ENCODE data around the gene TSHZ2.
"Not testable (repeated sequence)": the region's sequence is repeated elsewhere in the genome, so short reads cannot be mapped to it uniquely, and the experiment has no call there.

TSHZ2 gene

DNA sequence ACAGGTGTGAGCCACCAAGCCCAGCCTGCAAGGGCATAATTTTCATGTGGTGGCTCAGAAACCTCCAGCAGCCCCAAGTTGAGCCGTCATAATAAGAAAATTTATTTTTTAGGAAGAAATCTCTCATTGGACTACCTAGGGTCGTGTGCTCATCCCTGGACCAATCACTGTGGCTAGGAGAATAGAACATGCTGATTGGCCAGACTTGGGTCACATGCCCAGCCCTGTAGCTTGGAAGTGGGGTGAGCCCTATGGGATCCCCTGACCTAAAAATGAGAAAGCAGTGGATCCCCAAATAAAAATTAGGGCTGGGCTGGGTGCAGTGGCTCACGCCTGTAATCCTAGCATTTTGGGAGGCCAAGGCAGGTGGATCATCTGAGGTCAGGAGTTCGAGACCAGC, 466.2 kb downstream of the TSHZ2 start:
- no peak for DNase-seq

- no peak for DNase-seq
Measured at GRCh38 chr20:53439046-53439445, 466.9 kb downstream of the TSHZ2 start.

GRCh38 chr20:53439616-53440015, 467.5 kb downstream of the TSHZ2 start:
- DNase-seq, result no peak

DNA sequence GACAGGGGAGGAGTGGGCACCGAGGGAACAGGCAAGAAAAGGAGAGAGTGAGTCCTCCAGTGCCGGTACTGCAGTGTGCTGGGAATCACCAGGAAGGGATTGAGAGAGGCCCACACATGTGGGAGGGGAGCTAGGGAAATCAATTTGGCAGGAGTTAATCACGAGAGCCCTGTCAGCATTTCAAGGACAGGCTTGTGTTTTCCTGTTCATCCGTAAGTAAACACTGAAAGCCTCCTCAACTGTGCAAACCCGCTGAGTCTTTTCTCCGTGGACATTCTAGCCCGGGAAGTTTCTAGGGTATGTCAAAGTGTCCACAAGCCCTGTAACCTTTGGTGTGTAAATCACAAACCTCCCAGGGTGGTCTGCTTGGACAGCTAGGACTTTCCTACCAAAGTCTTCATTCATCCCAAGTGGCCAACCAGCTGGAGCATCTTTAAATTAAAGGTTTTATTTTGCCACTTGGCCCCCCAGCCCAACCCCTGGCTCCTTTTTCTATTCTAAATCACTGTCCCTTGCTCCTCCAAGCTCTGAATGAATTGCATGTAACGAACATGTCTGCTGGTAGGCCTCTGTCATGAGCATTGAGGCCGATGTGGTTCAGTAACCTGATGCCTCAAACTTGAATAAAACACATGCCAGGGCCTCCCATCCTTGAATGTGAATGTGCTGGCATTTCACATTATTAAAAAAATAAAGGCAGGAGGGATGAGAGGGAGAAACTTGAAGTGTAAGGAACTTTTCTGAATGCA, 472.4 kb downstream of the TSHZ2 start:
- DNase-seq, result no peak

GRCh38 chr20:53445321-53445731, 473.2 kb downstream of the TSHZ2 start:
- DNase-seq, result no peak

GRCh38 chr20:53445932-53446331, 473.8 kb downstream of the TSHZ2 start:
- no peak for DNase-seq

- DNase-seq, result no peak
Measured at GRCh38 chr20:53447316-53447715, 475.2 kb downstream of the TSHZ2 start.

GRCh38 chr20:53448426-53448825, 476.3 kb downstream of the TSHZ2 start:
- DNase-seq, result no peak

DNA sequence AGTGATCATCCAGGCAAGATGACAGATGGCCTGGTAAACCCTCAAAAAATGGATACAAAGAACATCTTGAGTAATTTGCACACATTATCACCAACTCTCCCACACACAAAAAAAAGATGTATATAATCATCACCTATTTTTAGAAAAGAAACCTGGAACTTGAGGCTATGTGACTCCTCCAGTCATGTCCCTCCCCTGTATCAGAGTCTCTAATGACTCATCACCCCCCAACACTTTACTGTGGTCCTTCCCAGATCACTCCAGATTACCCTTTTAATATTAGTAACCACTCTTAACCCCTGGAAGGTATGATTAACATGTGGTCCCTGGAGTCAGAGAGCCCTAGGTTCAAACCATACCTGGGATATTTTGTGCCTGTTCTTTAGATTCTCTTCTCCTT, 476.7 kb downstream of the TSHZ2 start:
- no peak for DNase-seq

DNA sequence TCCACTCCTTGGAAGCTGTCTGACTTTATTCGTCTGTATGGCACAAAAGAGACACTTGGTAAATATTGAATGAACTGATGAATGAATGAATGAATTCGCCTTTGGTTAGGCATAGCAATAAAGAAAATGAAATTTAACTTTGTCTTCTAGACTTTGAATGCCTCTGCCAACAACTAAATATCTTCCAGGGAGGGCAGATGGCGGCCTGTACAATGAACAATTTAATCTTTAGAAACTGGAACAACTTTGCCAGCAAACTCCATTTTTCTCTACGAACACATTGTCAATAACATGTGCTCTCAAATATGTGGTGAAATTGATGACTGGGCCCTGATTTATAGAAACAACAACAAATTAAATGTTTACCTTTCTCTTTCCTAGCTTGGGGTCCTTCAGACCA, 480.9 kb downstream of the TSHZ2 start:
- no peak for DNase-seq

GRCh38 chr20:53454675-53455276, 482.6 kb downstream of the TSHZ2 start:
- no peak for DNase-seq

GRCh38 chr20:53463101-53463972, 491.2 kb downstream of the TSHZ2 start:
- no peak for DNase-seq

DNA sequence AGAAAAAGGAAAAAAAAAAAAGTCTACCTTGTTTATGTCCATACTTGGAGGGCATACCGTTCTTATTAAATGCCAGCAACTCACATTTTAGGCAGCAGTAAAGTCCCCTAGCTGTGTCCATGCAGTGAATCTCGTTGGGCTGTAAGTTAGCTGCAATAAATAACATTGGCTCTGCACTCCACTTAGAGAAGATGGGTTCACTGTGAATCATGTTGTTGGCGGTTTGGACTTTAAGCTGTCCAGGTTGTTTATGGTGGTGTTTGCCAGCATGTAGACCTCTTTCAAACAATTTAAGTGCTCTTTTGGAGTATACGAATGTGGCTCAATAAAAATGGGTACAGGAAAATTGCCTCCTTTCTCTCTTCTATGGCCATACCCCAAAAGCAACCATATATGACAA, 494.1 kb downstream of the TSHZ2 start:
- DNase-seq, result no peak

DNA sequence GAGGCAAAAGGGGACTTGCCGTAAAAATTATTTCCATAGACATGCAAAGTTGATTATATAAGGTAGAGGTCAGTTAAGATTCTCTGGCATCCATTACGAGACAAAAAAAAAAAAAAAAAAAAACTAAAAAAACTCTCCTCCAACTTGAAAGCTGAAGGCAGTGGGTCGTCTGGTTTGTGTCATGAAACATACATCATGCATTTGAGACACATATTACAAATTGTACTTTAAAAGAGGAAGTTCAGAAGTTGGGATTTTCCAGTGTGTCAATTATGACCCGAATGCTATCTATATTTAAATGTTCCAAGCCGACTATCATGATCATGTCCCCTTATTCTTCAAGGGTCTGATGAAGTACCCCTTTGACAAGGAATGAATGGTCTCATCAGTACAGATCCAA, 496.4 kb downstream of the TSHZ2 start:
- DNase-seq, result no peak

- DNase-seq, result not testable (repeated sequence)
Measured at GRCh38 chr20:53472859-53473258, 500.7 kb downstream of the TSHZ2 start.

GRCh38 chr20:53480913-53481312, 508.8 kb downstream of the TSHZ2 start:
- no peak for DNase-seq

DNA sequence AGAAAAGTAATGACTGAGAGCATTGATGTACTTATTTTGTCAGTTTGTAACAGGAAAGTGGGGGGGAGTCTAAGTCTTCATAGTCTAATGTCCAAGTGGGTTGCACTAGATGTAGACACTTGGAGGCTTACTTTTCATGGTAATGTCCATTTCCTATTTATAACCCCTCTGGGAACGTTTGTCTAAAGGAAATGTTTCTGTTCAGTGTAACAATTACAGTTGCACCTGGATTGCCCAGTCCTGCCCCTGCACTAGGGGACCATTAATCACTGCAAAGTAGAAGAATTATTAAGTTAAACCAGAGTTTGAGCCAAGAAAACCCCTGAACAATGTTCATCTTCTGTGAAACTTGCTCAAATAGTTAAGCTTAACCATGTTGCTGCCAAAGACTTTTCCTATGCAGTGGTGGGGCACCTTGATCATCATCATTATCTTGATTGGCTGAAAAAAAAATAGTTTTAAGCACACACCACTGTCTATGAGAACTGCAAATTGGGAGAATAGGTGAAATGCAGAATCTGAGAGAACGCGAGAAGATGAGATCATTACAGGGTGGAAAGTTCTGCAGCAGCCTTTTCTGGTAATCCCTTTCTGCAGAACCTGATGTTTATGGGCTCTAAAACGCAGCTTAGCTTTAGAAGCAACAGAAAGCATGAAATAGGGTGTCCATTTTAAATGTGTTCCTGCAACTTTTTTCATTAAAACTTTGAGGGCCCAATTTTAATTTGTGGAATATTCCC, 515.5 kb downstream of the TSHZ2 start:
- DNase-seq, result no peak

DNA sequence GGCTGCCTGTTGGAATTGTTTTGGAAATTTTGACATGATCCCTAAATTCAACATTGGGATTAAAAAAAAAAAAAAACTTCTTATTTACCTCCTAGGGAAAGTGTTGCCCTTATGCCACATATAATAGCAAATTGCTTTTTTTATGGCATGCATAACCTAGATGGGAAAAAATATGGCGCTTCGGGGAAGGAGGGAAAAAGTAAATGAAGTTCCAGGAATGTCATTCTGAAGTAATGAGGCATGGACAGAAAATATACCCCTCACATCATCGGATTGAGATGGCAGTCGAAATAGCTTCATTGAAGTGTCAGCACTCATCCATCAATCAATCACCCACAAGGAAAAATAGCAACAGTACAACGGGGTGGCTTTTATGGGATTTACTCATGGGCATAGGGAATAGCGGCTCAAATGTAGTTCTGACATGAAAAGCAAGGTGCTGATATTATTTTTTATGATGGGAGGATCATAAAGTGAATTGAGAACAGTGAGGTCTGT, 516.7 kb downstream of the TSHZ2 start:
- no peak for DNase-seq

- no peak for DNase-seq
Measured at GRCh38 chr20:53489528-53489927, 517.4 kb downstream of the TSHZ2 start.

- DNase-seq, result no peak
Measured at GRCh38 chr20:53490620-53491019, 518.5 kb downstream of the TSHZ2 start.

- DNase-seq, result no peak
Measured at GRCh38 chr20:53491462-53491861, 519.3 kb downstream of the TSHZ2 start.

DNA sequence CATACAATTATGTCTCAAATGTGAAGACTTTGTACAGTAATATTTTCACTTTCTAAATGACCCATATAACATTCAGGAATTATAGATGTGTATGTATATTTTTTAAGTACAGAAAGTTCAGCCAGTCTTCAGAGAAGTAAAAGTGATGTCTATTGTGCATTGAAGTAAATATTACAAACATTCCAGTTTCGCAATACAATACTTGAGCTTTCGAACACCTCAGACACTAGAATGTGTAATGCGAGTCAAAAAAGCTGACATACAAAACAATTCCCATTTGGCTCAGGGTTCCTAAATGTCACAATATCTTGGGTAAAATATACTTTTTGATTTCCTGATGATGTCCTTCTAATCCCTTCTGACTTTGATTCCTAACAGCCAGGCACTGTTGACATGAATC, 520.1 kb downstream of the TSHZ2 start:
- no peak for DNase-seq

DNA sequence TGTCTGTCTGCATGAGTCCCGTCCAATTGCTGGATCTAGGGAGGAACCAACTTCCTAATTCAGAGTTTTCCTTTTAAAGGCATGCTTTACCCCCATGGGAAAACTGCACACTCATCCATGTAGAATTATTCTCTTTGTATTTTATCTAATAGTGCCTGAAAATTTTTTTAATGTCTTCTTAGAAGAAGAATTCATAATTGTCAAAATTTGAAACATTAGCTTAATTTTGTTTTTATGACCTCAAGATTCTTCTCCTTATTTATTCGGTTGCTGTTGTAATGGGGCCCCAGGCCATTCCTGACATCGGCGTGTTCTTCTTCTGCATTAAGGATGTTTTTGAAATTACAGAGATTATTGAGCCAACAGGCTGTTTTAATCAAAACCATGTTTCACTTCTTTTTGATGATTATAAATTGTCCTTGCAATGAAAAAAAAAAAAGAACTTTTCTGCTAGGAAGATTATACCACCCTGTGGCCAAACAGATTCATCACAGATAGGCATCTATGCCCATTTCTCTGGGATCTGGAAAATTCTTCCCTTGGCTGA, 521.2 kb downstream of the TSHZ2 start:
- no peak for DNase-seq

Measured in DMS79 (cell line).